ENCODE data around the gene EDIL3. TPM values are rescaled to one million over a fixed set of nuclear protein-coding genes. Genes with fewer than 3 reads are reported as not detected.

The EDIL3 gene
- total RNA-seq, 4 donors from 2014 or later: 15.1 to 60.0 (median 28.4) TPM

DNA sequence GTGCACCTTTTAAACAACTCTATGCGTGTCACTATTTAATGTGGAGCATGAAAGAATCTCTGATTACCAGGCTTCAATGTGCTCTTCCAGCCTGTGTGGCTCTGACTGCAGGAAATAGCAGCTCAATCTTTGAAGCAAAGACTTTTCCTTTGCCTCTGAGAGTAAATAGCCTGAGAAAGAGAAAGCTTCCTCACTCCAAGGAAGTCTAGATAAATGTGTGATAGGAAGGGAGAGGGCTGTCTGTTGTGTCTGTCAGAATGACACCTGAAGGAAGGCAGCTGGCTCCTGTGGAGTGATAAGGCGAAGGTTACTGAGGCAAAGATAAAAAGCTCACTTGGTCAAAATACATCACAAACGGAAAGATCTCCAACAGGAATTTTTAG, 458.7 kb downstream of the EDIL3 start:
- no peak overlapping the region for H3K27ac ChIP-seq
- no peak overlapping the region for H3K4me3 ChIP-seq
- no peaks in the 10 kb centered on the region for H3K4me1 ChIP-seq
- intact Hi-C loops (cut with DNase I; ENCODE audit: low total_unique reads): no loop called here
- DNase-seq: no peak
- no peaks in the 10 kb centered on the region for H3K36me3 ChIP-seq
- no peaks in the 10 kb centered on the region for H3K27me3 ChIP-seq
- H3K9me3 ChIP-seq: no peaks in the 10 kb centered on the region
- TF ChIP-seq, protein P1, sequence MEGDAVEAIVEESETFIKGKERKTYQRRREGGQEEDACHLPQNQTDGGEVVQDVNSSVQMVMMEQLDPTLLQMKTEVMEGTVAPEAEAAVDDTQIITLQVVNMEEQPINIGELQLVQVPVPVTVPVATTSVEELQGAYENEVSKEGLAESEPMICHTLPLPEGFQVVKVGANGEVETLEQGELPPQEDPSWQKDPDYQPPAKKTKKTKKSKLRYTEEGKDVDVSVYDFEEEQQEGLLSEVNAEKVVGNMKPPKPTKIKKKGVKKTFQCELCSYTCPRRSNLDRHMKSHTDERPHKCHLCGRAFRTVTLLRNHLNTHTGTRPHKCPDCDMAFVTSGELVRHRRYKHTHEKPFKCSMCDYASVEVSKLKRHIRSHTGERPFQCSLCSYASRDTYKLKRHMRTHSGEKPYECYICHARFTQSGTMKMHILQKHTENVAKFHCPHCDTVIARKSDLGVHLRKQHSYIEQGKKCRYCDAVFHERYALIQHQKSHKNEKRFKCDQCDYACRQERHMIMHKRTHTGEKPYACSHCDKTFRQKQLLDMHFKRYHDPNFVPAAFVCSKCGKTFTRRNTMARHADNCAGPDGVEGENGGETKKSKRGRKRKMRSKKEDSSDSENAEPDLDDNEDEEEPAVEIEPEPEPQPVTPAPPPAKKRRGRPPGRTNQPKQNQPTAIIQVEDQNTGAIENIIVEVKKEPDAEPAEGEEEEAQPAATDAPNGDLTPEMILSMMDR (IDR thresholded peaks at IDR 0.05): no peak
- TF ChIP-seq POLR2A (IDR thresholded peaks at IDR 0.05): no peak

DNA sequence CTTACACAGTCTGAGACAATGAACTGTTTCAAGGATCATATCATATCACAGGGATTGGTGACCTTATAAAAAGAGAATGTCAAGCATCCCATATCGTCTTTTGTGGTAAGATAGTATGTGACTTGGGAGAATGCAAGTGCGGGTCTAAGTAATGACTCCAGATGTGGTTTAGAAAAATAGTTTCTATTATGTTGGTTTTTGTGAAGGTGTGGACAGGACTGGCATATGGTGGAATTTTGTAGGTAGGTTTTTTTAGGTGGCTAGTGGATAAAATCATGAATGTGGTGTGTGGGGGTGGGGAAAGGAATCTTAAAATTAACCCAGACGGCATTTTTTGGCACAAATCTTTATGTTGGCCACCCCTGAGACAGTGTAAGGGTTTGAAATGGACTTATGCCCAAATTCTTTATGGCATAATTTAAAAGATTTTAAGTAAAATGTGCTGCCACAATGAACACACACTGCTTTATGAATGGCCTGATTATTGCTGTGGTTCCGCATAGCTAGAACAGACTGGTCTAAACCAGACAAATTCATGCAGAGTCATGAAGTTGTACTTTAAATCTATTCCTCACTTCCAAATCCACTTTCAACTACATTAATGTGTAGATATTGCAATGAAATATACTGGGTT, 459.2 kb downstream of the EDIL3 start:
- intact Hi-C loops (cut with DNase I; ENCODE audit: low total_unique reads): no loop called here
- H3K27ac ChIP-seq: no peak overlapping the region

DNA sequence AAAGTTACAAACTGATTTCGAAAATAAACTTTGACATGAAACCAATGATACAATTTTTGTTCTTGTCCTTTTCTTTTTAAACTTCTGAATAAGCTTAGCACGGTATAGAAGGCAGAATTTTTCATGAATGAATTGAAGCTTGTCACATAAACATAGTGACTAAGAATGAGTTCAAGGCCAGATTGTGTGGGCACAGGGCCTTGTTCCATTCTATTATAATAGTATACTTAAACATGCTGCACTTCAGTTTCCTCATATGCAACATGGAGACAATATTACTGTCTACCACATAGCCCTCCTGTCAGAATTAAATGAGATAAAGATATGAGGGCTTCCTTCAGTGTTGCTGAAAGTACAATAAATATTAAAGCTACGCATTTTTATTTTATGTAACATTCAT, 459.8 kb downstream of the EDIL3 start:
- no peaks in the 10 kb centered on the region for H3K36me3 ChIP-seq
- H3K4me1 ChIP-seq: no peaks in the 10 kb centered on the region
- intact Hi-C loops (cut with DNase I; ENCODE audit: low total_unique reads): no loop called here
- no peak overlapping the region for H3K27ac ChIP-seq
- no peak for DNase-seq
- no peak overlapping the region for H3K4me3 ChIP-seq
- no peaks in the 10 kb centered on the region for H3K27me3 ChIP-seq
- TF ChIP-seq, protein P1 (IDR thresholded peaks at IDR 0.05): no peak
- TF ChIP-seq POLR2A (IDR thresholded peaks at IDR 0.05): no peak
- H3K9me3 ChIP-seq: no peaks in the 10 kb centered on the region

More for the DNA sequence above, 459.2 kb downstream of the EDIL3 start:
- no peaks in the 10 kb centered on the region for H3K27me3 ChIP-seq
- TF ChIP-seq, protein P1 (IDR thresholded peaks at IDR 0.05): no peak
- TF ChIP-seq POLR2A (IDR thresholded peaks at IDR 0.05): no peak
- DNase-seq: no peak
- H3K4me3 ChIP-seq: no peak overlapping the region
- no peaks in the 10 kb centered on the region for H3K4me1 ChIP-seq
- no peaks in the 10 kb centered on the region for H3K36me3 ChIP-seq
- H3K9me3 ChIP-seq: no peaks in the 10 kb centered on the region

DNA sequence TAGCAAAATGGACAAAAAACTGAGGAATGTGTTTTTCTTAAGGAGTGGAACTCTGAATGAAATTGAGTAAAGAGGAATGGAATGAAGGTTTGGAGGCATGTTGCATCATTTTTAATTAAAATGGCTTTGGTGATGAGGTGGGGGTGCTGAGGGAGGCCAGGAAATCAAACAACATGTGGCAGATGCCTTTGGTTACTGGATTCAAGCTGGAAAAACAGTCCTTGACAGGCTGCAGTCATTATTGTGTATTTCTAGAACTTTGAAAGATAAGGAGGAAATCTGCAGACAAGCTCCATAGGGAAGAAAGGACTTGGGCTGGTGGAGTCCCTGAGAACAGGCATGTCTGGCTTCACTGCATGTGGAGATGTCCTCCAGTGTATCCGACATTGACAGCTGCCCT, 460.5 kb downstream of the EDIL3 start:
- Histone ChIP-seq H3K36me3 (no peaks in the 10 kb centered on the region), H3K27me3 (no peaks in the 10 kb centered on the region), H3K27ac (no peak overlapping the region), H3K9me3 (no peaks in the 10 kb centered on the region), H3K4me3 (no peak overlapping the region), H3K4me1 (no peaks in the 10 kb centered on the region)
- intact Hi-C loops (cut with DNase I; ENCODE audit: low total_unique reads): no loop called here
- DNase-seq: no peak
- TF ChIP-seq POLR2A (IDR thresholded peaks at IDR 0.05): no peak
- TF ChIP-seq, protein P1 (IDR thresholded peaks at IDR 0.05): no peak

DNA sequence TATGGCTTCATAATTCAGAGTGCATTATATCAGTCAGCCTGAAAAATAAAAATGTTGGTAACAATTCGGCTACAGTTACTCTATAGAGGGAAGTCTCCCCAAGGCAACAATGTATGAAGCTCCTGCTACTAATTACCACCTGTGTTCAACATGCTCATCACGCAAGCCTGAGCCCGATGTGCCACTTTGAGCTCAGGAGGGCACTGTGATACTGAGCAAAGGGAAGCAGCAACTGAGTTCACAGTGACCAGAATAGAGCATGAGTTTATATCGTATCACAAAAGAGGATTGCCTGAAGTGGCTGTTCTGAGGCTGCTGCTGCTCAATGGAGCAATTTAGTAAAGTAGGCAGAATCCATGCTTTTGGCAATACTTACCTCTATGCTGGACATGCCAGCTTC, 462.0 kb downstream of the EDIL3 start:
- no peak for DNase-seq
- intact Hi-C loops (cut with DNase I; ENCODE audit: low total_unique reads): no loop called here
- Histone ChIP-seq H3K27me3 (no peaks in the 10 kb centered on the region), H3K9me3 (no peaks in the 10 kb centered on the region), H3K4me1 (no peaks in the 10 kb centered on the region), H3K36me3 (no peaks in the 10 kb centered on the region), H3K27ac (no peak overlapping the region), H3K4me3 (no peak overlapping the region)
- TF ChIP-seq POLR2A (IDR thresholded peaks at IDR 0.05): no peak
- TF ChIP-seq, protein P1 (IDR thresholded peaks at IDR 0.05): no peak
